SU-DHL-6 (cell line): ENCODE data around the gene DUSP3.

Experiments
- H2AFZ ChIP-seq: fragments of 200-600 bp; sonication (generic); 2 replicates; pipeline ENCODE4 v1.6.1; 2014; ENCODE audit warnings: low read depth, mild to moderate bottlenecking, moderate library complexity, mixed read lengths, antibody characterized with exemption, low read length; ENCODE audit not compliant: severe bottlenecking
- H3F3A ChIP-seq: fragments of 200-600 bp; shearing (Covaris generic); 2 replicates; pipeline ENCODE4 v1.6.0; 2016; ENCODE audit warnings: antibody characterized with exemption, mild to moderate bottlenecking; ENCODE audit not compliant: insufficient read depth
- H3K27ac ChIP-seq: fragments of 200-600 bp; sonication (generic); 2 replicates; pipeline ENCODE4 v1.5.1; 2016; ENCODE audit warnings: low read depth, mild to moderate bottlenecking, low read length, moderate library complexity, mixed read lengths
- H3K27me3 ChIP-seq: fragments of 200-600 bp; sonication (generic), shearing (Covaris generic); 2 replicates; pipeline ENCODE4 v1.6.0; 2014; ENCODE audit warnings: mild to moderate bottlenecking, low read length
- H3K36me3 ChIP-seq: fragments of 200-600 bp; sonication (generic); 2 replicates; pipeline ENCODE4 v1.6.1; 2014; ENCODE audit warnings: mild to moderate bottlenecking, low read length, mixed read lengths
- H3K4me2 ChIP-seq: fragments of 300-600, 200-600 bp; shearing (Covaris generic), sonication (generic); 2 replicates; pipeline ENCODE4 v1.6.0; 2014; ENCODE audit warnings: low read length, low read depth, mild to moderate bottlenecking; ENCODE audit not compliant: poor library complexity, severe bottlenecking
- H3K4me3 ChIP-seq: fragments of 200-600 bp; sonication (generic); 2 replicates; pipeline ENCODE4 v1.5.1; 2014; ENCODE audit warnings: antibody characterized with exemption, low read length, mild to moderate bottlenecking, mixed read lengths; ENCODE audit not compliant: insufficient read depth, poor library complexity, severe bottlenecking
- H3K79me2 ChIP-seq: fragments of 200-600 bp; sonication (generic); 2 replicates; pipeline ENCODE4 v1.6.1; 2014; ENCODE audit warnings: mild to moderate bottlenecking, low read length, moderate library complexity; ENCODE audit not compliant: insufficient read depth
- H3K9ac ChIP-seq: fragments of 200-600 bp; sonication (generic); 2 replicates; pipeline ENCODE4 v1.7.0; 2014; ENCODE audit warnings: mild to moderate bottlenecking, low read length
- H3K9me2 ChIP-seq: fragments of 200-600 bp; sonication (generic); replicated peaks from 2 replicates; pipeline ENCODE4 v1.6.1; 2014; ENCODE audit warnings: low read length; ENCODE audit not compliant: insufficient read depth
- H3K9me3 ChIP-seq: fragments of 200-600 bp; sonication (generic); 2 replicates; pipeline ENCODE4 v1.6.1; 2014; ENCODE audit warnings: low read length, mixed read lengths; ENCODE audit not compliant: insufficient read depth
- H4K20me1 ChIP-seq: fragments of 200-600 bp; sonication (generic); 2 replicates; pipeline ENCODE4 v1.6.1; 2014; ENCODE audit warnings: low read depth, mild to moderate bottlenecking, antibody characterized with exemption, low read length, moderate library complexity, mixed read lengths
- EZH2phosphoT487 ChIP-seq: fragments of 200-600 bp; sonication (generic), shearing (Covaris generic); conservative IDR thresholded peaks from 2 replicates; pipeline ENCODE4 v1.6.1; 2018; ENCODE audit warnings: mild to moderate bottlenecking, antibody characterized with exemption, low read length, moderate library complexity, mixed read lengths
- TF ChIP-seq, protein P1 (sequence below): fragments of 200-600 bp; sonication (generic); IDR thresholded peaks from one replicate; pipeline ENCODE4 v1.5.1; 2017; ENCODE audit warnings: antibody characterized with exemption, mild to moderate bottlenecking, low read length, moderate library complexity; ENCODE audit not compliant: insufficient read depth, poor library complexity, severe bottlenecking

The DUSP3 gene

DNA sequence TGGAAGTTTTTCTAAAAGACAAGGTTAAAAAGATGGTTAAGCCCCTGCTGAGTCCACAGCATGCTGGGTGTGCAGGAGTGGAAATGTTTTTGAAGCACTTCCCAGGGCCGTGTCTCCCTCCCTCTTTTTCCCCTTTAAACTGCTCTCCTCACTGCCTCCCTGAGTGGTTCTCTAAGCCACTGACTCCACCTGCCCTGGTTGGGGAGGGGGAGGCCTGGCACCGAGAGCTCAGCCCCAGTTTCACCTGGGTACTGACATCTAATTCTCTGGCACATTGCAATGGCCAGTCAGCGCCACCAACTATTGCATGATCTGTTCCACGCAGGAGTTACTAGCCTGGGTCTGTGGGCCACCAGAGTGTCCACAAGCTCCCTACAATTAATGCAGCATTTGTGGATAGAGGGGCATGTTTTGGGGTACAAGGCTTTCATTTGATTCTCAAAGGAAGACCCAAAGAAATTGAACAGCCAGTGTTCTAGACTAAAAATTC is 31.5 kb upstream of the DUSP3 start:
- H3K9ac ChIP-seq: no peak overlapping the region
- no peaks in the 10 kb centered on the region for H3K36me3 ChIP-seq
- no peak overlapping the region for H3K27ac ChIP-seq
- no peaks in the 10 kb centered on the region for H3K79me2 ChIP-seq
- no peaks in the 10 kb centered on the region for H3K27me3 ChIP-seq
- no peaks in the 10 kb centered on the region for H3F3A ChIP-seq
- no peaks in the 10 kb centered on the region for H4K20me1 ChIP-seq
- TF ChIP-seq EZH2phosphoT487: no peak
- TF ChIP-seq, protein P1, sequence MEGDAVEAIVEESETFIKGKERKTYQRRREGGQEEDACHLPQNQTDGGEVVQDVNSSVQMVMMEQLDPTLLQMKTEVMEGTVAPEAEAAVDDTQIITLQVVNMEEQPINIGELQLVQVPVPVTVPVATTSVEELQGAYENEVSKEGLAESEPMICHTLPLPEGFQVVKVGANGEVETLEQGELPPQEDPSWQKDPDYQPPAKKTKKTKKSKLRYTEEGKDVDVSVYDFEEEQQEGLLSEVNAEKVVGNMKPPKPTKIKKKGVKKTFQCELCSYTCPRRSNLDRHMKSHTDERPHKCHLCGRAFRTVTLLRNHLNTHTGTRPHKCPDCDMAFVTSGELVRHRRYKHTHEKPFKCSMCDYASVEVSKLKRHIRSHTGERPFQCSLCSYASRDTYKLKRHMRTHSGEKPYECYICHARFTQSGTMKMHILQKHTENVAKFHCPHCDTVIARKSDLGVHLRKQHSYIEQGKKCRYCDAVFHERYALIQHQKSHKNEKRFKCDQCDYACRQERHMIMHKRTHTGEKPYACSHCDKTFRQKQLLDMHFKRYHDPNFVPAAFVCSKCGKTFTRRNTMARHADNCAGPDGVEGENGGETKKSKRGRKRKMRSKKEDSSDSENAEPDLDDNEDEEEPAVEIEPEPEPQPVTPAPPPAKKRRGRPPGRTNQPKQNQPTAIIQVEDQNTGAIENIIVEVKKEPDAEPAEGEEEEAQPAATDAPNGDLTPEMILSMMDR: no peak
- H3K4me3 ChIP-seq: no peak overlapping the region
- H3K9me2 ChIP-seq: no peaks in the 10 kb centered on the region
- no peaks in the 10 kb centered on the region for H3K9me3 ChIP-seq
- no peak overlapping the region for H3K4me2 ChIP-seq
- H2AFZ ChIP-seq: no peak overlapping the region

DNA sequence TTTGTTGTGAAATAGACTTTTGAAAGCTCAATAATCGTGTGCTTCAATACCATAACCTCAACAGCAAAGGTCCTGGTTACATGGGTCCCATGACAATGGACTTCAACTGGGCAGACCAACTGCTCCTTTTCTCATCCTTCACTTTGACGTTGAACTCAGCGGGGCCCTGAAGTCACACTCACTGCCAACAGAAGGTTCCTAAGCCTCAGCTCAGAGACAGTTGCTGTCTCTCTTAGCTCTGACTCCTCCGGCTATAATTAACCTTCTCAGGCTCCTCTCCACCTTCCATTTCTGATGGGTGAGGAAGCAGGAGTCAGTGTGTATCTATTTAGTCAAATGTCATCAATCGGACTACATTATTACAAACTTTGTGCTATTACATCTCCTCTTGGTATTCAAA is 30.3 kb upstream of the DUSP3 start:
- Histone ChIP-seq H3K36me3 (no peaks in the 10 kb centered on the region), H3F3A (no peaks in the 10 kb centered on the region), H3K27ac (no peak overlapping the region), H3K4me3 (no peak overlapping the region), H2AFZ (no peak overlapping the region), H3K4me2 (no peak overlapping the region), H3K9me2 (no peaks in the 10 kb centered on the region), H3K27me3 (no peaks in the 10 kb centered on the region), H3K9me3 (no peaks in the 10 kb centered on the region), H3K79me2 (no peaks in the 10 kb centered on the region), H4K20me1 (no peaks in the 10 kb centered on the region), H3K9ac (no peak overlapping the region)
- TF ChIP-seq EZH2phosphoT487: no peak
- TF ChIP-seq, protein P1: no peak

DNA sequence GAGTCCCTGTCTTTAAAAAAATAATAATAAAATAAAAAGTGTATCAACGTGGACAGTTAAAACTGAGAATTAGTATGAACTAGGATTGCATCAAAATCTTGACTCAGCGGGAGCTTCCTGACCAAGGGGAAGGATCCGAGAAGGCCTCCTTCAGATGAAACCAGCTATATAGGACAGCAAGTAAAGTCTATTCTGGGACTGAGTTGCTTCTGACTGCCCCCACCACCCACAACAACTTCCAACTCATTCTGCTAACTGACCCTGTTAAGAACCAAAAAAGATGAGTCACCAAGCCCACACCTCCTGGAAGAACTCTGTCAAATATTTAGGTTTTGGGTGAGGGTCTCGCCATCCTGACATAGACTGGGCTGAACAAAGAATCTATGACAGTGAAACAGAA is 29.3 kb upstream of the DUSP3 start:
- no peak overlapping the region for H3K9ac ChIP-seq
- no peaks in the 10 kb centered on the region for H3K79me2 ChIP-seq
- TF ChIP-seq, protein P1: no peak
- TF ChIP-seq EZH2phosphoT487: no peak
- no peaks in the 10 kb centered on the region for H3F3A ChIP-seq
- no peaks in the 10 kb centered on the region for H3K27me3 ChIP-seq
- no peaks in the 10 kb centered on the region for H3K36me3 ChIP-seq
- no peaks in the 10 kb centered on the region for H4K20me1 ChIP-seq
- H2AFZ ChIP-seq: no peak overlapping the region
- H3K9me2 ChIP-seq: no peaks in the 10 kb centered on the region
- H3K4me3 ChIP-seq: no peak overlapping the region
- no peak overlapping the region for H3K4me2 ChIP-seq
- H3K9me3 ChIP-seq: no peaks in the 10 kb centered on the region
- H3K27ac ChIP-seq: no peak overlapping the region
